Smooth muscle cell (in vitro differentiated cells): ENCODE measurements around the gene RNF38. TPM values are rescaled to one million over a fixed set of nuclear protein-coding genes. Genes with fewer than 3 reads are reported as not detected.
A peak's percentile ranks its signal among the peaks of the same experiment; 100 is the strongest.
"Not testable (repeated sequence)": the region's sequence is repeated elsewhere in the genome, so short reads cannot be mapped to it uniquely, and the experiment has no call there.

Source experiments
- DNase-seq: peaks from one replicate; lab custom pipeline; 2025; ENCODE audit not compliant: unreplicated experiment; lab: John Stamatoyannopoulos, UW
- H2AFZ ChIP-seq: fragments of 200-600 bp; sonication (generic); 2 replicates; pipeline ENCODE4 v1.6.0; 2016; ENCODE audit warnings: antibody characterized with exemption, low read depth, mild to moderate bottlenecking
- H3F3A ChIP-seq: fragments of 200-600 bp; sonication (generic); 2 replicates; pipeline ENCODE4 v1.6.0; 2017; ENCODE audit warnings: antibody characterized with exemption, low read depth
- H3K27ac ChIP-seq: fragments of 200-600 bp; sonication (generic); 2 replicates; pipeline ENCODE4 v1.5.1; 2016; ENCODE audit warnings: low read depth, mild to moderate bottlenecking
- H3K27me3 ChIP-seq: fragments of 200-600 bp; sonication (generic); 2 replicates; pipeline ENCODE4 v1.6.1; 2016; ENCODE audit warnings: low read depth, mild to moderate bottlenecking
- H3K36me3 ChIP-seq: fragments of 200-600 bp; sonication (generic); 2 replicates; pipeline ENCODE4 v1.5.1; 2016; ENCODE audit warnings: low read depth
- H3K4me1 ChIP-seq: fragments of 200-600 bp; sonication (generic); 2 replicates; pipeline ENCODE4 v1.5.1; 2016; ENCODE audit warnings: low read depth
- H3K4me2 ChIP-seq: fragments of 200-600 bp; sonication (generic); 2 replicates; pipeline ENCODE4 v1.6.0; 2016; ENCODE audit warnings: mild to moderate bottlenecking
- H3K4me3 ChIP-seq: fragments of 200-600 bp; sonication (generic); 2 replicates; pipeline ENCODE4 v1.5.1; 2016; ENCODE audit warnings: mild to moderate bottlenecking
- H3K79me2 ChIP-seq: fragments of 200-600 bp; sonication (generic); 2 replicates; pipeline ENCODE4 v1.6.0; 2016; ENCODE audit warnings: low read depth, mild to moderate bottlenecking
- H3K9ac ChIP-seq: fragments of 200-600 bp; sonication (generic); 2 replicates; pipeline ENCODE4 v1.6.0; 2016; ENCODE audit warnings: low read depth
- H3K9me3 ChIP-seq: fragments of 200-600 bp; sonication (generic); replicated peaks from 2 replicates; pipeline ENCODE4 v1.5.1; 2016; ENCODE audit warnings: low read depth
- H4K20me1 ChIP-seq: fragments of 200-600 bp; sonication (generic); 2 replicates; pipeline ENCODE4 v1.6.0; 2016; ENCODE audit warnings: low read depth
- WGBS: methylation state at CpG from one replicate; pipeline ENCODE4 v1.1.7; 2016; ENCODE audit warnings: low lambda C conversion rate; 5-methylcytosine and 5-hydroxymethylcytosine counted together
- polyA plus RNA-seq: library from polyadenylated mRNA; unstranded; fragments of >200 nt; fragmentation: Nextera tagmentation; extraction: Ambion mirVana; gene quantifications from 2 replicates; pipeline ENCODE4 v1.2.1, GENCODE V29; 2016
- total RNA-seq: library from RNA; depleted of rRNA; stranded (reverse); fragments of >200 nt; gene quantifications from 2 replicates; pipeline ENCODE4 v1.2.3, GENCODE V29; 2014
- TF ChIP-seq, protein P1 (sequence below): fragments of 200-600 bp; sonication (generic); IDR thresholded peaks from 2 replicates; pipeline ENCODE4 v1.5.1; 2017; ENCODE audit warnings: borderline replicate concordance, mild to moderate bottlenecking, antibody characterized with exemption; ENCODE audit not compliant: insufficient read depth, poor library complexity, severe bottlenecking

RNF38 gene
- total and polyA plus RNA-seq, 2 experiments from 2014 or later, result 10.1 to 27.5 TPM

DNA sequence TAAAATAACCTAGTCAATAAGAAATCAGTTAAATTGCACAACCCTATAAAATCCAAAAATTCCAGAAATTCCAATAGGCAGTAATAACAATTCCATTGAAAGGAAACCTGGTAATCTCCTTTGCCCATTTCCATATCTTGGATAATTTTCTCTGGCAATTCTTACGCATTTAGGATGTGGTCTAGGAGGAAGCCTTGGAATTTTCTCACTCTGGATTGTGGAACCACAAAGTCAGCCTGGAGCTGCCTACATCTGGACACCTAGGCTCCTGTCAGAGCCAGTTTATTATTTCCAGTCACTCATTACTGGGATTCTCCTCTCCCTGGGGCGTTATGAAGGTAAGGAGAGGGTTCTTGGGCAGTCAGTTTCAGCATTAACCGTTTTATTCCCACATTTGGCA lies 101.5 kb downstream of the RNF38 start:
- H3K9me3 ChIP-seq, result no peaks in the 10 kb centered on the region
- H3K79me2 ChIP-seq, result no peaks in the 10 kb centered on the region
- no peak overlapping the region for H2AFZ ChIP-seq
- no peaks in the 10 kb centered on the region for H3F3A ChIP-seq
- no peaks in the 10 kb centered on the region for H3K4me1 ChIP-seq
- no peak overlapping the region for H3K4me3 ChIP-seq
- WGBS, result 53% methylated on average over 3 of the region's 3 CpGs
- H3K27me3 ChIP-seq, result no peaks in the 10 kb centered on the region
- H3K27ac ChIP-seq, result peak overlapping the region; percentile 7
- H3K9ac ChIP-seq, result no peak overlapping the region
- H3K4me2 ChIP-seq, result peak overlapping the region; percentile 5
- no peak for DNase-seq
- no peaks in the 10 kb centered on the region for H3K36me3 ChIP-seq
- TF ChIP-seq, protein P1, sequence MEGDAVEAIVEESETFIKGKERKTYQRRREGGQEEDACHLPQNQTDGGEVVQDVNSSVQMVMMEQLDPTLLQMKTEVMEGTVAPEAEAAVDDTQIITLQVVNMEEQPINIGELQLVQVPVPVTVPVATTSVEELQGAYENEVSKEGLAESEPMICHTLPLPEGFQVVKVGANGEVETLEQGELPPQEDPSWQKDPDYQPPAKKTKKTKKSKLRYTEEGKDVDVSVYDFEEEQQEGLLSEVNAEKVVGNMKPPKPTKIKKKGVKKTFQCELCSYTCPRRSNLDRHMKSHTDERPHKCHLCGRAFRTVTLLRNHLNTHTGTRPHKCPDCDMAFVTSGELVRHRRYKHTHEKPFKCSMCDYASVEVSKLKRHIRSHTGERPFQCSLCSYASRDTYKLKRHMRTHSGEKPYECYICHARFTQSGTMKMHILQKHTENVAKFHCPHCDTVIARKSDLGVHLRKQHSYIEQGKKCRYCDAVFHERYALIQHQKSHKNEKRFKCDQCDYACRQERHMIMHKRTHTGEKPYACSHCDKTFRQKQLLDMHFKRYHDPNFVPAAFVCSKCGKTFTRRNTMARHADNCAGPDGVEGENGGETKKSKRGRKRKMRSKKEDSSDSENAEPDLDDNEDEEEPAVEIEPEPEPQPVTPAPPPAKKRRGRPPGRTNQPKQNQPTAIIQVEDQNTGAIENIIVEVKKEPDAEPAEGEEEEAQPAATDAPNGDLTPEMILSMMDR, result no peak
- no peaks in the 10 kb centered on the region for H4K20me1 ChIP-seq

DNA sequence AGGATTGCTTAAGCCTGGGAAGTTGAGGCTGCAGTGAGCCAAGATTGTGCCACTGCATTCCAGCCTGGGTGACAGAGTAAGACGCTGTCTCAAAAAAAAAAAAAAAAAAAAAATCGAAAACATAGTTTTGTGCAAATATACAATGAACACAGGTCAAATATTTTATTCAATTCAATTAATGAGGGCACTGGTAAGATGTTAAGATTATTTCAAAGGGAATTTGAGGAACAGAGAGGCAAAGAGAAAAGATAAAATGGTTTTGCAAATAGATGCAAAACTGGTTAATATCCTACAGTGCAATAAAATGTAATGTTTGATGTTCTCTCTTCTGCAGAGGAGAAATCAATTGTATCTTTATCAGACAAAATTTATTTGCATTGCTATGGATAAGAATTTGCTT lies 102.3 kb downstream of the RNF38 start:
- no peaks in the 10 kb centered on the region for H3K79me2 ChIP-seq
- WGBS, result 91% methylated on average over 2 of the region's 2 CpGs

DNA sequence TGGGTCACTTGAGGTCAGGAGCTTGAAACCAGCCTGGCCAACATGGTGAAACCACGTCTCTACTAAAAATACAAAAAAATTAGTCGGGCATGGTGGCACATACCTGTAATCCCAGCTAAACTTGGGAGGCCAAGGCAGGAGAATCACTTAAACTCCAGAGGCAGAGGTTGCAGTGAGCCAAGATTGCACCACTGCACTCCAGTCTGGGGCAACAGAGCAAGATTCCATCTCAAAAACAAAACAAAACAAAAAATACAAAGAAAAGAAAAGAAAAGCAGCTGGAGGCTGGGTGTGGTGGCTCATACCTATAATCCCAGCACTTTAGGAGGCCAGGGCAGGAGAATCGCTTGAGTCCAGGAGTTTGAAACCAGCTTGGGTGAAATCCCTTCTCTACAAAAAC lies 105.1 kb downstream of the RNF38 start:
- H3K27ac ChIP-seq, H2AFZ ChIP-seq, H3K9ac ChIP-seq, H3K36me3 ChIP-seq, H3K27me3 ChIP-seq, DNase-seq, H3K4me1 ChIP-seq, H3K9me3 ChIP-seq, H3K4me3 ChIP-seq, H3K4me2 ChIP-seq, H3F3A ChIP-seq, H3K79me2 ChIP-seq, H4K20me1 ChIP-seq: not testable (repeated sequence)
- WGBS, result 96% methylated on average over 3 of the region's 3 CpGs

More for the DNA sequence above, 102.3 kb downstream of the RNF38 start:
- Histone ChIP-seq H4K20me1 (no peaks in the 10 kb centered on the region), H3F3A (no peaks in the 10 kb centered on the region), H3K9ac (no peak overlapping the region), H3K4me2 (no peak overlapping the region), H3K4me3 (no peak overlapping the region), H3K27ac (no peak overlapping the region), H3K27me3 (no peaks in the 10 kb centered on the region), H3K9me3 (no peaks in the 10 kb centered on the region), H2AFZ (no peak overlapping the region), H3K36me3 (no peaks in the 10 kb centered on the region), H3K4me1 (no peaks in the 10 kb centered on the region)
- TF ChIP-seq, protein P1, result no peak
- no peak for DNase-seq

DNA sequence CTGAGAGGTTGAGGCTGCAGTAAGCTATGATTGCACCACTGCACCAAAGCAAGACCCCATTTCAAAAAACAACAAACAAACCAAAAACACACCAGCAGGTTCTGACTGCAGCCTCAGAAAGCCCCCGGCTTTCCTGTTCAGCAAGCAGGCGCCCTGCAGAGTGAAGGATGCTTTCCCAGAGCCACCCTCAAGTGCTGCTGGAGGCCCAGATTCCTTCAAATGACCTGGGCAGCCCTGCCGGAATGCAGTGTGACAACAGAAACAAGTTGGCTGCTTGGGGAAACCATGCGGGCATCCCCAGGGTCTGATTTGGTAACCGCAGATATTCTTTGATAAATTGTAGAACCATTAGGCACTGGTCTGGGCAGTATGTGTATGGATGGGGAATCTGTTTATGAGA lies 106.2 kb downstream of the RNF38 start:
- H3K9me3 ChIP-seq, result no peaks in the 10 kb centered on the region
- H3K4me3 ChIP-seq, result no peak overlapping the region
- no peak overlapping the region for H3K27ac ChIP-seq
- no peaks in the 10 kb centered on the region for H3K79me2 ChIP-seq
- 84% methylated on average over 5 of the region's 5 CpGs for WGBS
- H3F3A ChIP-seq, result no peaks in the 10 kb centered on the region
- TF ChIP-seq, protein P1, result no peak
- no peak overlapping the region for H3K9ac ChIP-seq
- DNase-seq, result no peak
- no peaks in the 10 kb centered on the region for H3K4me1 ChIP-seq
- H3K27me3 ChIP-seq, result no peaks in the 10 kb centered on the region
- no peak overlapping the region for H2AFZ ChIP-seq
- H3K4me2 ChIP-seq, result no peak overlapping the region
- no peaks in the 10 kb centered on the region for H4K20me1 ChIP-seq
- H3K36me3 ChIP-seq, result no peaks in the 10 kb centered on the region
